HL-60 (cell line): ENCODE data around the gene PPME1.

ENCODE experiments used
- DNase-seq, 2 experiments: peaks; one replicate each; pipeline ENCODE4 v3.0.0-alpha.2; 2010 to 2020; ENCODE audit warnings: low read depth in 1 of 2, low spot score in 1 of 2
- H3K27ac ChIP-seq: fragments of 250-450 bp; sonication (Bioruptor Pico); replicated peaks from 2 replicates; pipeline ENCODE4 v1.5.1; 2020; ENCODE audit warnings: mild to moderate bottlenecking, moderate library complexity
- H3K27me3 ChIP-seq: fragments of 250-450 bp; sonication (Bioruptor Pico); 2 replicates; pipeline ENCODE4 v1.5.1; 2021; ENCODE audit warnings: mild to moderate bottlenecking, moderate library complexity; ENCODE audit not compliant: insufficient read depth, poor library complexity, severe bottlenecking
- H3K4me3 ChIP-seq: replicated peaks from 2 replicates; pipeline ENCODE4 v1.5.1; 2011; ENCODE audit warnings: mild to moderate bottlenecking, control low read depth, low read length; ENCODE audit not compliant: insufficient read depth
- CTCF ChIP-seq: IDR thresholded peaks from one replicate; pipeline ENCODE4 v1.5.1; 2011; ENCODE audit warnings: low read length, control low read depth, inconsistent platforms; ENCODE audit not compliant: insufficient read depth
- GABPA ChIP-seq: IDR thresholded peaks from 2 replicates; pipeline ENCODE4 v1.6.1; 2012; ENCODE audit warnings: low read depth
- POLR2AphosphoS5 ChIP-seq: IDR thresholded peaks from 2 replicates; pipeline ENCODE4 v1.6.1; 2012; ENCODE audit warnings: low read depth
- REST ChIP-seq: IDR thresholded peaks from 2 replicates; pipeline ENCODE4 v1.6.1; 2012; ENCODE audit warnings: low read depth; ENCODE audit not compliant: insufficient replicate concordance
- SPI1 ChIP-seq: IDR thresholded peaks from 2 replicates; pipeline ENCODE4 v1.6.1; 2012; ENCODE audit warnings: low read depth, mild to moderate bottlenecking, borderline replicate concordance

PPME1 gene

GRCh38 chr11:74269161-74269811, 98.2 kb downstream of the PPME1 start:
- Histone ChIP-seq H3K27me3 (no peaks in the 10 kb centered on the region), H3K27ac (no peak overlapping the region), H3K4me3 (no peak overlapping the region)
- peak; percentile 57; the same call in 1 of the 2 replicates for TF ChIP-seq SPI1
- TF ChIP-seq REST, result no peak
- no peak for TF ChIP-seq POLR2AphosphoS5
- no peak for TF ChIP-seq GABPA
- DNase-seq, result peak in 1 of 2 experiments; percentile 81

- TF ChIP-seq GABPA, result no peak
- no peak for TF ChIP-seq CTCF
- TF ChIP-seq REST, result no peak
- TF ChIP-seq SPI1, result no peak
- no peak for TF ChIP-seq POLR2AphosphoS5
Measured at GRCh38 chr11:74272276-74272675, 101.2 kb downstream of the PPME1 start.

GRCh38 chr11:74276581-74276980, 105.5 kb downstream of the PPME1 start:
- DNase-seq, result no peak
- no peak overlapping the region for H3K27ac ChIP-seq
- TF ChIP-seq CTCF (no peak), SPI1 (no peak), REST (no peak), GABPA (no peak), POLR2AphosphoS5 (no peak)

More at GRCh38 chr11:74272276-74272675, 101.2 kb downstream of the PPME1 start:
- Histone ChIP-seq H3K27me3 (no peaks in the 10 kb centered on the region), H3K4me3 (no peak overlapping the region), H3K27ac (no peak overlapping the region)
- no peak for DNase-seq

More at GRCh38 chr11:74276581-74276980, 105.5 kb downstream of the PPME1 start:
- Histone ChIP-seq H3K27me3 (no peaks in the 10 kb centered on the region), H3K4me3 (no peak overlapping the region)
